ENCODE results near the gene NUSAP1. TPM values are rescaled to one million over a fixed set of nuclear protein-coding genes. Genes with fewer than 3 reads are reported as not detected.

Gene NUSAP1
- total RNA-seq, 1 experiment from 2014 or later = 158 TPM

GRCh38 chr15:41387646-41388045 is 55.0 kb downstream of the NUSAP1 start:
- no peak overlapping the region for H3K56ac ChIP-seq (ENCODE audit: insufficient read length, low read depth, low read length)
- no peaks in the 10 kb centered on the region for H3K9me3 ChIP-seq (ENCODE audit: control insufficient read depth, low read depth, low read length)
- H3K23me2 ChIP-seq (ENCODE audit: insufficient read length, low read depth, low read length, poor library complexity, severe bottlenecking) = no peaks in the 10 kb centered on the region
- H2BK120ac ChIP-seq (ENCODE audit: low read depth, low read length, poor library complexity, severe bottlenecking) = no peak overlapping the region
- H4K8ac ChIP-seq (replicated peaks; ENCODE audit: insufficient read length, low read depth, low read length) = no peak overlapping the region
- no peak overlapping the region for H2AFZ ChIP-seq (ENCODE audit: low read length)
- H3K18ac ChIP-seq (ENCODE audit: insufficient read length, low read depth, low read length) = no peak overlapping the region
- H3K14ac ChIP-seq (ENCODE audit: insufficient read depth, low read length) = no peak overlapping the region
- H2BK15ac ChIP-seq (ENCODE audit: low read depth, low read length) = no peak overlapping the region
- no peak overlapping the region for H2BK20ac ChIP-seq (ENCODE audit: low read depth, low read length, poor library complexity, severe bottlenecking)
- H4K5ac ChIP-seq (ENCODE audit: insufficient read length, low read depth, low read length) = no peak overlapping the region
- DNase-seq = no peak
- Mint-ChIP-seq H3K9me3 (no peaks in the 10 kb centered on the region), H3K4me3 (no peak overlapping the region), H3K4me1 (no peaks in the 10 kb centered on the region), H3K36me3 (ENCODE audit: insufficient read depth in 1 of 3, low read depth in 3 of 3) (peaks cover under 1 to 10% (median 3%) of the 10 kb centered on the region in 3 experiments; a peak in 6 of 7 replicates), H3K27ac (peak overlapping the region in 1 of 3 experiments; percentile 73; a peak in 1 of 7 replicates), H3K27me3 (ENCODE audit: low read depth) (no peaks in the 10 kb centered on the region)
- no peak overlapping the region for H3K23ac ChIP-seq (ENCODE audit: insufficient read length, low read depth, low read length)
- no peak overlapping the region for H3K9ac ChIP-seq (ENCODE audit: extremely low read depth, insufficient read length, low read length)
- H3K4me1 ChIP-seq (ENCODE audit: insufficient read depth, low read length) = no peaks in the 10 kb centered on the region
- H3K4me2 ChIP-seq (ENCODE audit: insufficient read depth, insufficient read length, low read length) = no peak overlapping the region
- no peak overlapping the region for H2BK5ac ChIP-seq (ENCODE audit: insufficient read length, low read length)
- no peak overlapping the region for H2AK5ac ChIP-seq (ENCODE audit: insufficient read length, low read length)
- no CpG with 5 or more reads among the region's 6 CpGs for WGBS (ENCODE audit: extremely low coverage, insufficient read length, low lambda C conversion rate)
- H3T11ph ChIP-seq (ENCODE audit: low read length) = no peak overlapping the region
- H2BK12ac ChIP-seq (ENCODE audit: insufficient read length, low read depth, low read length) = no peak overlapping the region
- TF ChIP-seq CTCF (conservative IDR thresholded peaks at IDR 0.05) = no peak
- H3K27ac ChIP-seq (ENCODE audit: insufficient read length, low read depth, low read length) = no peak overlapping the region
- H4K91ac ChIP-seq (ENCODE audit: insufficient read length, low read depth, low read length) = no peak overlapping the region
- H4K20me1 ChIP-seq (ENCODE audit: control insufficient read depth, insufficient read depth, insufficient read length) = no peaks in the 10 kb centered on the region
- H3K4ac ChIP-seq (ENCODE audit: low read depth, low read length) = no peak overlapping the region
- H3K79me1 ChIP-seq (ENCODE audit: insufficient read depth, low read depth, low read length, poor library complexity, severe bottlenecking) = no peaks in the 10 kb centered on the region
- H3K27me3 ChIP-seq (ENCODE audit: insufficient read depth, low read length) = no peaks in the 10 kb centered on the region
- no peaks in the 10 kb centered on the region for H3K79me2 ChIP-seq (ENCODE audit: insufficient read depth, low read length)
